ENCODE results near the gene FMNL2.

Gene FMNL2

DNA sequence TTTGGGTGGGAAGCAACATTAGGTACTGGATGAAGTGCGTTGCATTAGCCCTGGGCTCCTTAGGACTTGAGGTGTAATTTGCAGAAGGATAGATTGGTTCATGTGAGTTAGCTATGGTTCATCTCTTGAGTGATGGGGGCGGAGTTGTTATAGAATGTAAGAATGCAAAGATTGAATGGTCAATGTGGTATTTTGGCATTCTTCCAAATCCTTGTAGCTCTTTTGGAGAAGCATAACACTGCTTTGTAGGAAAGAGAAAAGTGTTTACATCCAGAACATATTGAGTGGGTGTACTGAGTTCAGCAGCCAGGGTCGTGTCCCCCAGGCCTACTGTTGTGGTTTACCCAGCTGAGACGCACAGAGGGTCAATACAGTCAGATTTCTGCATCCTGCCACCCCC, 173.5 kb downstream of the FMNL2 start:
- H3K27ac ChIP-seq (ENCODE audit: low read length): no peak overlapping the region
- TF ChIP-seq EZH2 (IDR thresholded peaks at IDR 0.05; ENCODE audit: borderline replicate concordance, low read depth, low read length, severe bottlenecking) (no peak), CTCF (IDR thresholded peaks at IDR 0.05; ENCODE audit: borderline replicate concordance, extremely low read depth, low read length, poor library complexity, severe bottlenecking) (no peak)
- DNase-seq (no peak), ATAC-seq (ENCODE audit: insufficient read depth, low read depth) (no peak)
- no peaks in the 10 kb centered on the region for H3K79me2 ChIP-seq (ENCODE audit: insufficient read depth, low read length)
- H3K36me3 ChIP-seq (ENCODE audit: insufficient read depth, low read length): no peaks in the 10 kb centered on the region
- H3K27me3 ChIP-seq (ENCODE audit: insufficient read depth, low read length, poor library complexity): no peaks in the 10 kb centered on the region
- H4K20me1 ChIP-seq (ENCODE audit: insufficient read depth, low read length): no peaks in the 10 kb centered on the region
- H3K9me3 ChIP-seq (ENCODE audit: insufficient read depth, low read length, severe bottlenecking): no peaks in the 10 kb centered on the region
- no peaks in the 10 kb centered on the region for H3K4me1 ChIP-seq (ENCODE audit: insufficient read depth, low read length)
- H2AFZ ChIP-seq (ENCODE audit: low read depth, low read length): no peak overlapping the region
- H3K9ac ChIP-seq (ENCODE audit: low read depth, low read length): no peak overlapping the region
- no peak overlapping the region for H3K4me3 ChIP-seq (ENCODE audit: low read depth in 1 of 2, low read length in 2 of 2)
- no peak overlapping the region for H3K4me2 ChIP-seq (ENCODE audit: insufficient read depth, low read length)

DNA sequence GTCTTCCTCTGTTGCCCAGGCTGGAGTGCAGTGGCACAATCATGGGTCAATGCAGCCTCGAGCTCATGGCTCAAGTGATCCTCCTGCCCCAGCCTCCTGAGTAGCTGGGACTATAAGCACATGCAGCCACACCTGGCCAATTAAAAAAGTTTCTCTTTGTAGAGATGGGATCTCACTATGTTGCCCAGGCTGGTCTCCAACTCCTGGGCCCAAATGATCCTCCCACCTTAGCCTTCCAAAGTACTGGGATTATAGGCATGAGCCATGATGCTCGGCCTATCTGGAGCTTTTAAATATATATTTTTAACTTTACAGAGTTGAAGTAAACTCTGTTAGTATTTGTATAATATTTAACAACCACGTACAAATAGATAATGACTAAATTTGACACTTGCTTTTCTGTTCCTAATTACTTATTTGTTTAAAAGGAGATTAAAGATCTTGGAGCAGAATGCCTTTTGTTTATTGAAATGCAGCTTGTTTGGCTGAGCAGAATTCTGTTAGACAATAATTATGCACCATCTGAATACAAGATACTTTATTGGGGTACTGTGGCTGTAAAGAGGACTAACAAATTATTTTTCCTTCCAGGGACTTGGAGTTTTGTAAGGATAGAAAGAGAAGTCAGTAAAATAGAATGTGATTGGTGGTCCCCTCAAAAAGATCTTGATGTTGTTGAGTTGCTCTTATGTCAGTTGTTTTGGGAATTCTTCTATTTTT, 175.0 kb downstream of the FMNL2 start:
- no peak overlapping the region for H3K9ac ChIP-seq (ENCODE audit: low read depth, low read length)
- no peak overlapping the region for H2AFZ ChIP-seq (ENCODE audit: low read depth, low read length)
- H3K4me2 ChIP-seq (ENCODE audit: insufficient read depth, low read length): no peak overlapping the region
- no peaks in the 10 kb centered on the region for H3K27me3 ChIP-seq (ENCODE audit: insufficient read depth, low read length, poor library complexity)
- ATAC-seq (ENCODE audit: insufficient read depth, low read depth): no peak
- DNase-seq: no peak
- H3K36me3 ChIP-seq (ENCODE audit: insufficient read depth, low read length): no peaks in the 10 kb centered on the region
- no peak overlapping the region for H3K4me3 ChIP-seq (ENCODE audit: low read depth in 1 of 2, low read length in 2 of 2)
- no peak for TF ChIP-seq EZH2 (IDR thresholded peaks at IDR 0.05; ENCODE audit: borderline replicate concordance, low read depth, low read length, severe bottlenecking)
- no peak for TF ChIP-seq CTCF (IDR thresholded peaks at IDR 0.05; ENCODE audit: borderline replicate concordance, extremely low read depth, low read length, poor library complexity, severe bottlenecking)
- H4K20me1 ChIP-seq (ENCODE audit: insufficient read depth, low read length): no peaks in the 10 kb centered on the region
- no peaks in the 10 kb centered on the region for H3K79me2 ChIP-seq (ENCODE audit: insufficient read depth, low read length)
- H3K27ac ChIP-seq (ENCODE audit: low read length): no peak overlapping the region
- H3K9me3 ChIP-seq (ENCODE audit: insufficient read depth, low read length, severe bottlenecking): no peaks in the 10 kb centered on the region
- no peaks in the 10 kb centered on the region for H3K4me1 ChIP-seq (ENCODE audit: insufficient read depth, low read length)

GRCh38 chr2:152510621-152511020, 175.6 kb downstream of the FMNL2 start:
- Histone ChIP-seq H3K27me3 (ENCODE audit: insufficient read depth, low read length, poor library complexity) (no peaks in the 10 kb centered on the region), H2AFZ (ENCODE audit: low read depth, low read length) (no peak overlapping the region), H3K4me3 (ENCODE audit: low read depth in 1 of 2, low read length in 2 of 2) (no peak overlapping the region), H4K20me1 (ENCODE audit: insufficient read depth, low read length) (no peaks in the 10 kb centered on the region), H3K36me3 (ENCODE audit: insufficient read depth, low read length) (no peaks in the 10 kb centered on the region), H3K4me1 (ENCODE audit: insufficient read depth, low read length) (no peaks in the 10 kb centered on the region), H3K9ac (ENCODE audit: low read depth, low read length) (no peak overlapping the region), H3K79me2 (ENCODE audit: insufficient read depth, low read length) (no peaks in the 10 kb centered on the region), H3K4me2 (ENCODE audit: insufficient read depth, low read length) (no peak overlapping the region), H3K9me3 (ENCODE audit: insufficient read depth, low read length, severe bottlenecking) (no peaks in the 10 kb centered on the region), H3K27ac (ENCODE audit: low read length) (no peak overlapping the region)
- no peak for DNase-seq
- TF ChIP-seq CTCF (IDR thresholded peaks at IDR 0.05; ENCODE audit: borderline replicate concordance, extremely low read depth, low read length, poor library complexity, severe bottlenecking): no peak
- no peak for TF ChIP-seq EZH2 (IDR thresholded peaks at IDR 0.05; ENCODE audit: borderline replicate concordance, low read depth, low read length, severe bottlenecking)
- no peak for ATAC-seq (ENCODE audit: insufficient read depth, low read depth)
